Astrocyte (in vitro differentiated cells and primary cell): ENCODE data around the gene CDC42EP3.

Source experiments
- EZH2 ChIP-seq: IDR thresholded peaks from 2 replicates; pipeline ENCODE4 v1.6.1; 2012; ENCODE audit warnings: mild to moderate bottlenecking, low read length, inconsistent platforms; ENCODE audit not compliant: insufficient read depth
- TF ChIP-seq, protein P1 (sequence below): IDR thresholded peaks from 2 replicates; pipeline ENCODE4 v1.5.1; 2011; ENCODE audit warnings: low read depth, mild to moderate bottlenecking, inconsistent platforms, low read length, moderate library complexity; ENCODE audit not compliant: insufficient read depth

GRCh38 chr2:37601569-37601968 lies 69.9 kb downstream of the CDC42EP3 start:
- TF ChIP-seq, protein P1, sequence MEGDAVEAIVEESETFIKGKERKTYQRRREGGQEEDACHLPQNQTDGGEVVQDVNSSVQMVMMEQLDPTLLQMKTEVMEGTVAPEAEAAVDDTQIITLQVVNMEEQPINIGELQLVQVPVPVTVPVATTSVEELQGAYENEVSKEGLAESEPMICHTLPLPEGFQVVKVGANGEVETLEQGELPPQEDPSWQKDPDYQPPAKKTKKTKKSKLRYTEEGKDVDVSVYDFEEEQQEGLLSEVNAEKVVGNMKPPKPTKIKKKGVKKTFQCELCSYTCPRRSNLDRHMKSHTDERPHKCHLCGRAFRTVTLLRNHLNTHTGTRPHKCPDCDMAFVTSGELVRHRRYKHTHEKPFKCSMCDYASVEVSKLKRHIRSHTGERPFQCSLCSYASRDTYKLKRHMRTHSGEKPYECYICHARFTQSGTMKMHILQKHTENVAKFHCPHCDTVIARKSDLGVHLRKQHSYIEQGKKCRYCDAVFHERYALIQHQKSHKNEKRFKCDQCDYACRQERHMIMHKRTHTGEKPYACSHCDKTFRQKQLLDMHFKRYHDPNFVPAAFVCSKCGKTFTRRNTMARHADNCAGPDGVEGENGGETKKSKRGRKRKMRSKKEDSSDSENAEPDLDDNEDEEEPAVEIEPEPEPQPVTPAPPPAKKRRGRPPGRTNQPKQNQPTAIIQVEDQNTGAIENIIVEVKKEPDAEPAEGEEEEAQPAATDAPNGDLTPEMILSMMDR = no peak
- TF ChIP-seq EZH2 = no peak
